Neuronal stem cell (in vitro differentiated cells): ENCODE results near the gene PLD1.

Source experiments
- DNase-seq: peaks from one replicate; pipeline ENCODE4 v3.0.0-alpha.2; 2013; ENCODE audit warnings: low spot score
- H2AFZ ChIP-seq: one replicate; pipeline ENCODE4 v1.6.1; 2013; ENCODE audit warnings: mild to moderate bottlenecking, low read length, inconsistent platforms
- H2AK5ac ChIP-seq: 2 replicates; pipeline ENCODE4 v1.6.1; 2013; ENCODE audit warnings: low read depth, mild to moderate bottlenecking, inconsistent platforms, low read length, moderate library complexity, mixed read lengths
- H2BK120ac ChIP-seq: 2 replicates; pipeline ENCODE4 v1.6.1; 2013; ENCODE audit warnings: low read depth, mild to moderate bottlenecking, inconsistent platforms, low read length, moderate library complexity, mixed read lengths
- H2BK12ac ChIP-seq: one replicate; pipeline ENCODE4 v1.6.1; 2013; ENCODE audit warnings: low read length, inconsistent platforms
- H2BK15ac ChIP-seq: 2 replicates; pipeline ENCODE4 v1.6.1; 2013; ENCODE audit warnings: mild to moderate bottlenecking, low read length, inconsistent platforms, mixed read lengths
- H2BK5ac ChIP-seq: one replicate; pipeline ENCODE4 v1.6.1; 2013; ENCODE audit warnings: inconsistent platforms, mild to moderate bottlenecking, low read length, moderate library complexity
- H3K14ac ChIP-seq: one replicate; pipeline ENCODE4 v1.6.1; 2013; ENCODE audit warnings: low read length, inconsistent platforms
- H3K18ac ChIP-seq: 2 replicates; pipeline ENCODE4 v1.6.1; 2013; ENCODE audit warnings: low read length, inconsistent platforms
- H3K23ac ChIP-seq: 2 replicates; pipeline ENCODE4 v1.6.1; 2013; ENCODE audit warnings: low read depth, mild to moderate bottlenecking, mixed read lengths, low read length, inconsistent platforms; ENCODE audit not compliant: poor library complexity
- H3K27ac ChIP-seq: replicated peaks from 3 replicates; pipeline ENCODE4 v1.5.1; 2013; ENCODE audit warnings: low read length, inconsistent platforms
- H3K27me3 ChIP-seq, 3 experiments: 2 replicates each; pipeline ENCODE4 v1.6.1; 2013; ENCODE audit warnings: low read length in 3 of 3, mild to moderate bottlenecking in 2 of 3, inconsistent platforms in 1 of 3, low read depth in 1 of 3, mixed read lengths in 1 of 3, moderate library complexity in 1 of 3; ENCODE audit not compliant: control insufficient read depth in 3 of 3, insufficient read depth in 3 of 3
- H3K36me3 ChIP-seq, 2 donors: replicated peaks in 1 of 2; 2 replicates each; pipeline ENCODE4 v1.6.1; 2013; ENCODE audit warnings: low read length in 2 of 2; ENCODE audit not compliant: control insufficient read depth in 2 of 2, insufficient read depth in 2 of 2
- H3K4ac ChIP-seq: 2 replicates; pipeline ENCODE4 v1.6.1; 2013; ENCODE audit warnings: inconsistent platforms, mild to moderate bottlenecking, low read length, moderate library complexity
- H3K4me1 ChIP-seq, 2 donors: 1 replicate in 1 of 2; 2 replicates in 1 of 2; pipeline ENCODE4 v1.6.1; 2013; ENCODE audit warnings: low read length in 2 of 2, low read depth in 1 of 2; ENCODE audit not compliant: control insufficient read depth in 2 of 2, insufficient read depth in 1 of 2
- H3K4me2 ChIP-seq: one replicate; pipeline ENCODE4 v1.6.1; 2013; ENCODE audit warnings: mild to moderate bottlenecking, low read length, inconsistent platforms; ENCODE audit not compliant: insufficient read depth, poor library complexity, severe bottlenecking
- H3K4me3 ChIP-seq, 2 donors: 2 replicates each; pipeline ENCODE4 v1.5.1; 2013; ENCODE audit warnings: low read length in 2 of 2, mild to moderate bottlenecking in 2 of 2, inconsistent platforms in 1 of 2, moderate library complexity in 1 of 2
- H3K79me1 ChIP-seq: one replicate; pipeline ENCODE4 v1.6.1; 2013; ENCODE audit warnings: low read depth, mild to moderate bottlenecking, inconsistent platforms, low read length, moderate library complexity
- H3K9ac ChIP-seq: one replicate; pipeline ENCODE4 v1.6.1; 2013; ENCODE audit warnings: mild to moderate bottlenecking, low read depth, low read length, inconsistent platforms; ENCODE audit not compliant: poor library complexity
- H3K9me3 ChIP-seq, 2 donors: replicated peaks in 1 of 2; 2 replicates each; pipeline versions ENCODE3 to v1.6.1; 2013; ENCODE audit warnings: low read length in 2 of 2, mild to moderate bottlenecking in 2 of 2, inconsistent platforms in 1 of 2, low read depth in 1 of 2, mixed read lengths in 1 of 2, moderate library complexity in 1 of 2; ENCODE audit not compliant: control insufficient read depth in 2 of 2, insufficient read depth in 1 of 2
- H4K8ac ChIP-seq: one replicate; pipeline ENCODE4 v1.6.1; 2013; ENCODE audit warnings: low read depth, mild to moderate bottlenecking, inconsistent platforms, low read length, moderate library complexity
- H4K91ac ChIP-seq: one replicate; pipeline ENCODE4 v1.6.1; 2013; ENCODE audit warnings: low read length, low read depth, mild to moderate bottlenecking, inconsistent platforms; ENCODE audit not compliant: poor library complexity
- WGBS, 2 donors: extraction: QIAGEN DNeasy Blood & Tissue Kit; methylation state at CpG; one replicate each; pipeline ENCODE4 v1.1.7; 2013; ENCODE audit warnings: missing lambda C conversion rate in 2 of 2, mixed read lengths in 1 of 2; ENCODE audit not compliant: insufficient read length in 2 of 2, insufficient replicate concordance in 1 of 2; ENCODE audit errors: extremely low coverage in 2 of 2; 5-methylcytosine and 5-hydroxymethylcytosine counted together

The PLD1 gene

GRCh38 chr3:171781711-171782127 is 28.6 kb downstream of the PLD1 start:
- H2AFZ ChIP-seq: no peak overlapping the region
- H3K36me3 ChIP-seq: no peaks in the 10 kb centered on the region
- no peak overlapping the region for H3K4me2 ChIP-seq
- no peaks in the 10 kb centered on the region for H3K79me1 ChIP-seq
- no peaks in the 10 kb centered on the region for H3K27me3 ChIP-seq
- no peak overlapping the region for H2AK5ac ChIP-seq
- no peak overlapping the region for H3K27ac ChIP-seq
- no peak overlapping the region for H3K14ac ChIP-seq
- no peak for DNase-seq
- H2BK15ac ChIP-seq: no peak overlapping the region
- H3K9me3 ChIP-seq: no peaks in the 10 kb centered on the region
- H2BK5ac ChIP-seq: no peak overlapping the region
- H3K4me3 ChIP-seq: no peak overlapping the region
- H4K8ac ChIP-seq: no peak overlapping the region
- no peak overlapping the region for H3K23ac ChIP-seq
- H2BK120ac ChIP-seq: no peak overlapping the region
- no peak overlapping the region for H3K18ac ChIP-seq
- no peak overlapping the region for H3K9ac ChIP-seq
- no peak overlapping the region for H4K91ac ChIP-seq
- WGBS, 2 donors: no CpG with 5 or more reads among the region's 4 CpGs
- no peak overlapping the region for H2BK12ac ChIP-seq
- H3K4me1 ChIP-seq: no peaks in the 10 kb centered on the region
- no peak overlapping the region for H3K4ac ChIP-seq

GRCh38 chr3:171778493-171778892 is 31.8 kb downstream of the PLD1 start:
- Histone ChIP-seq H2BK120ac (no peak overlapping the region), H3K27me3 (no peaks in the 10 kb centered on the region), H2AK5ac (no peak overlapping the region), H3K79me1 (no peaks in the 10 kb centered on the region), H2BK15ac (no peak overlapping the region), H3K4me3 (no peak overlapping the region), H3K18ac (no peak overlapping the region), H4K91ac (no peak overlapping the region), H3K23ac (no peak overlapping the region), H2AFZ (no peak overlapping the region), H3K36me3 (no peaks in the 10 kb centered on the region), H3K9ac (no peak overlapping the region), H3K9me3 (no peaks in the 10 kb centered on the region), H3K4me1 (peaks cover 0 to 4% of the 10 kb centered on the region in 2 donors), H3K4me2 (no peak overlapping the region), H2BK12ac (no peak overlapping the region), H3K14ac (no peak overlapping the region), H3K4ac (no peak overlapping the region), H4K8ac (no peak overlapping the region), H3K27ac (no peak overlapping the region), H2BK5ac (no peak overlapping the region)
- DNase-seq: no peak
- WGBS, 2 donors: no CpG with 5 or more reads among the region's 5 CpGs

- Histone ChIP-seq H3K27ac (no peak overlapping the region), H3K9ac (no peak overlapping the region), H3K4me3 (no peak overlapping the region), H2BK5ac (no peak overlapping the region), H2BK120ac (no peak overlapping the region), H4K8ac (no peak overlapping the region), H3K4ac (no peak overlapping the region), H3K4me1 (peaks cover 0 to 4% of the 10 kb centered on the region in 2 donors), H3K14ac (no peak overlapping the region), H2AK5ac (no peak overlapping the region), H4K91ac (no peak overlapping the region), H3K27me3 (no peaks in the 10 kb centered on the region), H3K79me1 (no peaks in the 10 kb centered on the region), H3K9me3 (no peaks in the 10 kb centered on the region), H2BK15ac (no peak overlapping the region), H3K36me3 (no peaks in the 10 kb centered on the region), H2BK12ac (no peak overlapping the region), H2AFZ (peak overlapping the region; percentile 27), H3K23ac (no peak overlapping the region), H3K4me2 (no peak overlapping the region), H3K18ac (no peak overlapping the region)
- WGBS, 2 donors: no CpG with 5 or more reads among the region's 4 CpGs
- no peak for DNase-seq
These were observed 32.7 kb downstream of the PLD1 start for GRCh38 chr3:171777596-171777995.

- Histone ChIP-seq H2BK12ac (no peak overlapping the region), H2BK15ac (no peak overlapping the region), H4K8ac (no peak overlapping the region), H3K4ac (no peak overlapping the region), H3K36me3 (no peaks in the 10 kb centered on the region), H2AFZ (peak overlapping the region; percentile 27), H3K14ac (no peak overlapping the region), H3K18ac (no peak overlapping the region), H3K23ac (no peak overlapping the region), H3K27ac (no peak overlapping the region), H3K79me1 (no peaks in the 10 kb centered on the region), H3K4me2 (no peak overlapping the region), H3K27me3 (no peaks in the 10 kb centered on the region), H3K9ac (no peak overlapping the region), H2AK5ac (no peak overlapping the region), H2BK5ac (no peak overlapping the region), H3K4me3 (no peak overlapping the region), H3K9me3 (no peaks in the 10 kb centered on the region), H4K91ac (no peak overlapping the region), H2BK120ac (no peak overlapping the region), H3K4me1 (peaks cover 0 to 4% of the 10 kb centered on the region in 2 donors)
- DNase-seq: no peak
- WGBS, 2 donors: no CpG with 5 or more reads among the region's 7 CpGs
These were observed 33.3 kb downstream of the PLD1 start for GRCh38 chr3:171776839-171777583.
